ENCODE results near the gene SLC44A2. TPM values are rescaled to one million over a fixed set of nuclear protein-coding genes. Genes with fewer than 3 reads are reported as not detected.

The SLC44A2 gene
- total and polyA plus RNA-seq, 9 donors: 18.1 to 137 (median 52.3) TPM

GRCh38 chr19:10654610-10655456 is 29.5 kb downstream of the SLC44A2 start:
- Histone ChIP-seq H3K4me3 (peak overlapping the region; percentile 87), H3K27ac (peak overlapping the region; percentile 96 to 98), H3K36me3 (no peaks in the 10 kb centered on the region), H3K4me1 (ENCODE audit: insufficient read depth) (peaks cover 9% of the 10 kb centered on the region), H3K9me3 (no peaks in the 10 kb centered on the region), H3K27me3 (no peaks in the 10 kb centered on the region)
- 0 to 1% (median 1%) methylated on average over 46 to 73 of the region's 73 CpGs for WGBS, 3 donors
- peak; percentile 62 to 80 (median 75) for DNase-seq
- intact Hi-C loops (cut with DNase I): loop anchor here in 1 of 4 donors (5.0 kb wide), 1 partner anchor 42 kb away; no protein-coding TSS in a partner anchor
- no peak for TF ChIP-seq CTCF (IDR thresholded peaks at IDR 0.05)
- TF ChIP-seq EP300 (IDR thresholded peaks at IDR 0.05): no peak
- no peak for TF ChIP-seq POLR2A (IDR thresholded peaks at IDR 0.05)

DNA sequence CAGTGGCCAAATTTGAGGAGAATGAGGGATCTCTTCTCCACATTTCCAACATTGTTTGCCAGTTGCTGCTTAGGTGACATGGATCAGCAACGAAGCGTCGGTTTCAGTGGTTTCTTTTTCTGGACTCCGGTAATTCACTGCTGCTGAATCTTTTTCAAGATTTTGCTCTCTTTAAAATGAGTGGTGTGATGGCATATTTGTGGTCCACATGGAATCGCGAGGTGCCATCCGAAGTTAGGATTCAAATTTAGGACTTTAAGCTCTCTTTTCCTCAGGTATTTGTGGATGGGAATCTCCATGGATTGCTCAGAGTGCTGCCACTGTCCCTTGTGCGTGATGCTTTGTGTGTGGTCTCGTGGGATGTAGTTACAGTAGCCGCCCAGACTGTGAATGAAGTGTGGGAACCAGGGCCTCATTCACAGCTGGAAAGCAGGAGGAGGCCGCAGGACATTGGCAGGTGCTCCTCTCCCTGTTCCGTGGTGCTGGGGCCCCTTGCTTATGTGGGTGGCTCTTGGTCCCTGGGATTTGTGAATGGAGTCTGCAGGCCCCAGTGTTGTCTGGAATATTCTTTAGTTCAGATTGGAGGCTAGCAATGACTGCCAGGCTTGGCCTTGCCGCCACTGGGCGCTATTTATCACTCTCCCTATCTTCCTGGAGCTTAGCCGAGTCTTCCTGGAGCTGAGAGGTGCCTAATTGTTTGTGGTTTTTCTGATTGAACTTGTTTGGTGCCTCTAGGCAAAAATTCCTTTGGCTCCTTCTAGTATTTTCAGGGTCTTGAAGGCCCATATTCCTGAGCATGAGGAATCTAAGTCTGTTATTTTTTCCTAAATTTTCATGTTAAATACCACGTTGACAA is 30.3 kb downstream of the SLC44A2 start:
- H3K27ac ChIP-seq: peak overlapping the region; percentile 29 to 39
- H3K4me1 ChIP-seq (ENCODE audit: insufficient read depth): peaks cover 9% of the 10 kb centered on the region
- no peak for DNase-seq
- H3K4me3 ChIP-seq: peak overlapping the region; percentile 87
- TF ChIP-seq EP300 (IDR thresholded peaks at IDR 0.05): no peak
- no peak for TF ChIP-seq POLR2A (IDR thresholded peaks at IDR 0.05)
- no peak for TF ChIP-seq CTCF (IDR thresholded peaks at IDR 0.05)
- H3K9me3 ChIP-seq: no peaks in the 10 kb centered on the region
- intact Hi-C loops (cut with DNase I): loop anchor here in 1 of 4 donors (5.0 kb wide), 1 partner anchor 42 kb away; no protein-coding TSS in a partner anchor
- WGBS, 3 donors: 2 to 5% (median 4%) methylated on average over 16 of the region's 16 CpGs
- H3K36me3 ChIP-seq: no peaks in the 10 kb centered on the region
- no peaks in the 10 kb centered on the region for H3K27me3 ChIP-seq

DNA sequence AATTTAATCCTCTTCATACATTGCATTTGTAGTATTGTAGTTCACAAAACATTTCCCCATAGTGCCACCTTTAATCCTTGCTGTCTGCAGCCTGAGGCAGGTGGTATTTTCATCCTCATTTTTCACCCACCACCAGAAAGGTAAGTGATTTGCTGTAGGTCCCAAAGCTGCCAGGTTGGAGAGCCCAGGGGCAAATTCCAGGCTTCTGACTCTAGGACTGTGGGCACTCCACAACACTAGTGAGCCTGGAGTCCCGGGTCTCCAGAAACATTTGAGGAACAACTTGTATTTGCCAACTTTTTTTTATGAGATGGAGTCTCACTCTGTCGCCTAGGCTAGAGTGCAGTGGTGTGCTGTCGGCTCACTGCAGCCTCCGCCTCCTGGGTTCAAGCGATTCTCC is 35.0 kb downstream of the SLC44A2 start:
- Histone ChIP-seq H3K36me3 (no peaks in the 10 kb centered on the region), H3K27me3 (no peaks in the 10 kb centered on the region), H3K27ac (no peak overlapping the region), H3K4me3 (no peak overlapping the region), H3K4me1 (ENCODE audit: insufficient read depth) (peaks cover 16% of the 10 kb centered on the region), H3K9me3 (no peaks in the 10 kb centered on the region)
- TF ChIP-seq CTCF (IDR thresholded peaks at IDR 0.05) (no peak), EP300 (IDR thresholded peaks at IDR 0.05) (no peak), POLR2A (IDR thresholded peaks at IDR 0.05) (no peak)
- no peak for DNase-seq
- intact Hi-C loops (cut with DNase I): no loop called here
- WGBS, 3 donors: 76 to 79% (median 77%) methylated on average over 5 of the region's 5 CpGs

DNA sequence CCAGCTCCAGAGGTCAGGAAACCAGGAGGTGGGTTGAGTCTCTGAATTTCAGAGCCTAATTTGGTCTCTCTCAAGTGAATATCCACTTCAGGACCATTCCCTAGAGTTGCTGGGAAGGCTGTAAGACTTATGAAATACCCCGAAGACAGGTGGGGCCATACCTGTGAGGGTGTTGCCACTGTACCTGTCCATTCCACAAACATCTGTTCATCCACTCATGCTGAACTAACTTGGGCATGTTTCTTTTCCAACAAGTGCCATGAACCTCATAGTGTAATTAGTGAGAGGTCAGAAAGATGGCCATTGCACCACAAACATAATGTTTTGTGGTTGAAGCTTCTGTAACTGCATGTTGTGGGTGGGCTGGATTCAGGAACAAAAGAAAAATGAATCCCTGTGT is 36.6 kb downstream of the SLC44A2 start:
- H3K27me3 ChIP-seq: no peaks in the 10 kb centered on the region
- no peaks in the 10 kb centered on the region for H3K36me3 ChIP-seq
- no peak overlapping the region for H3K4me3 ChIP-seq
- peaks cover 10% of the 10 kb centered on the region for H3K4me1 ChIP-seq (ENCODE audit: insufficient read depth)
- H3K27ac ChIP-seq: no peak overlapping the region
- H3K9me3 ChIP-seq: no peaks in the 10 kb centered on the region
- intact Hi-C loops (cut with DNase I): no loop called here
- 74 to 92% (median 92%) methylated on average over 1 of the region's 1 CpG for WGBS, 3 donors
- DNase-seq: no peak
- TF ChIP-seq POLR2A (IDR thresholded peaks at IDR 0.05) (no peak), EP300 (IDR thresholded peaks at IDR 0.05) (no peak), CTCF (IDR thresholded peaks at IDR 0.05) (no peak)

Measured in ovary (tissue), 9 donors.